ENCODE measurements around the gene BNIP3. TPM values are rescaled to one million over a fixed set of nuclear protein-coding genes. Genes with fewer than 3 reads are reported as not detected.

Gene BNIP3
- total and polyA plus RNA-seq, 2 of the 8 experiments (the other 6 are each of a cell fraction or from before 2014, with no cell fraction given) = 25.8 to 58.9 TPM

- H3K4me2 ChIP-seq (ENCODE audit: insufficient read depth in 1 of 2, low read depth in 2 of 2, low read length in 2 of 2) = no peak overlapping the region
- H4K8ac ChIP-seq (ENCODE audit: extremely low read depth, insufficient read depth, low read length) = no peak overlapping the region
- H3K79me1 ChIP-seq (ENCODE audit: low read depth, low read length) = no peaks in the 10 kb centered on the region
- no peak overlapping the region for H3K14ac ChIP-seq (ENCODE audit: insufficient read length)
- no peak overlapping the region for H4K5ac ChIP-seq (ENCODE audit: insufficient read length, low read depth, low read length)
- H3K27ac ChIP-seq (ENCODE audit: low read depth, low read length) = no peak overlapping the region
- no peak overlapping the region for H2BK15ac ChIP-seq (ENCODE audit: low read length)
- no peaks in the 10 kb centered on the region for H3K36me3 ChIP-seq (ENCODE audit: control insufficient read depth in 2 of 4, insufficient read depth in 4 of 4, low read length in 3 of 4)
- no peak overlapping the region for H3K4ac ChIP-seq (replicated peaks; ENCODE audit: insufficient read length, low read depth, low read length)
- no peak overlapping the region for H2BK120ac ChIP-seq (replicated peaks; ENCODE audit: low read depth, low read length)
- no peak overlapping the region for H2BK5ac ChIP-seq (ENCODE audit: low read depth, low read length)
- DNase-seq (ENCODE audit: low read depth in 1 of 2, low spot score in 2 of 2) = no peak
- no peak overlapping the region for H2AK5ac ChIP-seq (ENCODE audit: low read depth, low read length)
- H4K91ac ChIP-seq (replicated peaks; ENCODE audit: insufficient read length, low read length) = no peak overlapping the region
- POLR2A ChIA-PET (ENCODE audit: partially characterized antibody) = no interaction called here
- no peaks in the 10 kb centered on the region for H3K23me2 ChIP-seq (ENCODE audit: low read depth, low read length)
- no peak overlapping the region for H2BK20ac ChIP-seq (ENCODE audit: low read length)
- H3K4me1 ChIP-seq (replicated peaks in 1 of 4; ENCODE audit: control insufficient read depth in 3 of 4, insufficient read depth in 4 of 4, low read length in 3 of 4) = no peaks in the 10 kb centered on the region; a peak in 2 of 7 replicates
- H3K18ac ChIP-seq (ENCODE audit: extremely low read depth, low read length) = no peak overlapping the region
- no peak overlapping the region for H2AFZ ChIP-seq (ENCODE audit: low read length)
- no peak overlapping the region for H3K56ac ChIP-seq (replicated peaks; ENCODE audit: insufficient read length, low read depth, low read length)
- H3K79me2 ChIP-seq (ENCODE audit: control insufficient read depth in 1 of 2, insufficient read depth in 2 of 2, low read length in 2 of 2) = no peaks in the 10 kb centered on the region
- no peaks in the 10 kb centered on the region for H3K27me3 ChIP-seq (replicated peaks in 1 of 4; ENCODE audit: control insufficient read depth in 3 of 4, extremely low read depth in 1 of 4, insufficient read depth in 3 of 4, low read length in 3 of 4)
- H2BK12ac ChIP-seq (ENCODE audit: low read depth, low read length) = no peak overlapping the region
- H3K4me3 ChIP-seq (ENCODE audit: extremely low read depth in 1 of 4, insufficient read depth in 2 of 4, low read depth in 3 of 4, low read length in 4 of 4) = no peak overlapping the region
- CTCF ChIA-PET (ENCODE audit: partially characterized antibody) = interaction anchor here (1.1 to 1.8 kb wide), 2 partner anchors 31 to 53 kb away, joined by 4 to 12 read pairs; no protein-coding TSS in a partner anchor
- no peak for FAIRE-seq
- 84% methylated on average over 2 of the region's 3 CpGs; no CpG with 5 or more reads in 1 of the 2 experiments for WGBS, 2 experiments (ENCODE audit: extremely low coverage in 1 of 2, insufficient coverage in 1 of 2, insufficient read length in 1 of 2, insufficient replicate concordance in 2 of 2, low coverage in 1 of 2, low lambda C conversion rate in 2 of 2, missing lambda C conversion rate in 1 of 2)
- peaks cover 2 to 4% of the 10 kb centered on the region in 2 experiments; a peak in 1 of 4 replicates for H3K9me3 ChIP-seq (ENCODE audit: insufficient read depth in 2 of 2, low read depth in 1 of 2, low read length in 1 of 2)
- no peaks in the 10 kb centered on the region for H4K20me1 ChIP-seq (replicated peaks in 1 of 2; ENCODE audit: control insufficient read depth in 1 of 2, insufficient read depth in 2 of 2, low read length in 2 of 2)
- H3K23ac ChIP-seq (ENCODE audit: insufficient read length) = no peak overlapping the region
- no peak overlapping the region for H3K9ac ChIP-seq (replicated peaks in 1 of 4; ENCODE audit: extremely low read depth in 1 of 4, low read depth in 3 of 4, low read length in 3 of 4)
- no peak for TF ChIP-seq BCL11A (IDR thresholded peaks at IDR 0.05; ENCODE audit: low read depth in 2 of 2, low read length in 2 of 2)
- TF ChIP-seq CREB1 (IDR thresholded peaks at IDR 0.05) = no peak
- no peak for TF ChIP-seq CHD2 (IDR thresholded peaks at IDR 0.05; ENCODE audit: low read length)
- TF ChIP-seq USF2 (IDR thresholded peaks at IDR 0.05; ENCODE audit: low read length) = no peak
- TF ChIP-seq JUN (IDR thresholded peaks at IDR 0.05; ENCODE audit: low read depth, low read length) = no peak
- no peak for TF ChIP-seq TBP (IDR thresholded peaks at IDR 0.05; ENCODE audit: low read depth, low read length)
- no peak for TF ChIP-seq FOSL1 (IDR thresholded peaks at IDR 0.05; ENCODE audit: insufficient read depth, low read depth, low read length)
- TF ChIP-seq SIRT6 (IDR thresholded peaks at IDR 0.05; ENCODE audit: low read length) = no peak
- no peak for TF ChIP-seq NRF1 (IDR thresholded peaks at IDR 0.05; ENCODE audit: low read depth, low read length)
- no peak for TF ChIP-seq BACH1 (IDR thresholded peaks at IDR 0.05; ENCODE audit: low read length)
- no peak for TF ChIP-seq MAX (IDR thresholded peaks at IDR 0.05)
Measured at GRCh38 chr10:131991726-131992125, 10.0 kb upstream of the BNIP3 start.
